ENCODE measurements around the gene HTD2. TPM values are rescaled to one million over a fixed set of nuclear protein-coding genes. Genes with fewer than 3 reads are reported as not detected.
"Not testable (repeated sequence)": the region's sequence is repeated elsewhere in the genome, so short reads cannot be mapped to it uniquely, and the experiment has no call there.

Gene HTD2
- total RNA-seq, 1 experiment from 2014 or later = 6.8 TPM

DNA sequence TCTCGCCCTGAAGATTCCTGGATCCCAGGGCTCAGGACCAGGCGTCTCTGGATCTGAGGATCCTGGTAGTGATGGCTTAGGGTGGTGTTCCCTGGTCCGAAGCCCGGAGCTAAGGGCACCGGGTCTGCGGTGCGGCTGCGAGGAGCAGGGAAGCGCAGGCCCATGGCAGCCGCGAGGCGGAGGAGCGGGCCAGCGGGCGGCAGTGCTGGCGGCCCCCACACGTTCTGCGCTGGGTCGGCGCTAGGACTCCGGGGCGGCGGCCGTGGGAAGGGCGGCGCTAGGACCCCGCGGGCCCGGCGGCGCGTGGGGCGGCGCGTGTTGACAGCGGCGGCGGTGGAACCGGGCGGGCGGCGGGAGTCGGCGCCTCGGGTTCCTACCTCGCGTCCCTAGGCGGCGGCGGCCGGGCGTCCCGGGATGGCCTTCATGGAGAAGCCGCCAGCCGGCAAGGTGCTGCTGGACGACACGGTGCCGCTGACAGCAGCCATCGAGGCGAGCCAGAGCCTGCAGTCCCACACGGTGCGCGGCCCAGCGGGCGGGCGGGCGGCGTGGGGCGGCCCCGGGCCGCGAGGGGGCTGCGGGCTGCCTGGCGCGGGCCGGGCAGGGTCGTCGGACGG is 26.4 kb downstream of the HTD2 start, which contains the start of gene PXK:
PXK (plus strand) TSS at position 318 of the 614 bp plus-strand sequence; CDS start at position 415, 97 bp downstream.
- no peaks in the 10 kb centered on the region for H3K27me3 ChIP-seq (replicated peaks)
- H3K4me1 ChIP-seq (replicated peaks) = peaks cover 38% of the 10 kb centered on the region
- DNase-seq (ENCODE audit: low read depth in 1 of 2, low spot score in 2 of 2) = peak; percentile 50 to 70
- H3K36me3 ChIP-seq = peaks cover 5% of the 10 kb centered on the region; the same call in 1 of the 2 replicates
- H3K9me3 ChIP-seq (replicated peaks) = peaks cover 5% of the 10 kb centered on the region; the same call in 1 of the 2 replicates
- H3K4me3 ChIP-seq = peak within 1 kb of the TSS; percentile 90
- no peak within 1 kb of the TSS for H3K27ac ChIP-seq

DNA sequence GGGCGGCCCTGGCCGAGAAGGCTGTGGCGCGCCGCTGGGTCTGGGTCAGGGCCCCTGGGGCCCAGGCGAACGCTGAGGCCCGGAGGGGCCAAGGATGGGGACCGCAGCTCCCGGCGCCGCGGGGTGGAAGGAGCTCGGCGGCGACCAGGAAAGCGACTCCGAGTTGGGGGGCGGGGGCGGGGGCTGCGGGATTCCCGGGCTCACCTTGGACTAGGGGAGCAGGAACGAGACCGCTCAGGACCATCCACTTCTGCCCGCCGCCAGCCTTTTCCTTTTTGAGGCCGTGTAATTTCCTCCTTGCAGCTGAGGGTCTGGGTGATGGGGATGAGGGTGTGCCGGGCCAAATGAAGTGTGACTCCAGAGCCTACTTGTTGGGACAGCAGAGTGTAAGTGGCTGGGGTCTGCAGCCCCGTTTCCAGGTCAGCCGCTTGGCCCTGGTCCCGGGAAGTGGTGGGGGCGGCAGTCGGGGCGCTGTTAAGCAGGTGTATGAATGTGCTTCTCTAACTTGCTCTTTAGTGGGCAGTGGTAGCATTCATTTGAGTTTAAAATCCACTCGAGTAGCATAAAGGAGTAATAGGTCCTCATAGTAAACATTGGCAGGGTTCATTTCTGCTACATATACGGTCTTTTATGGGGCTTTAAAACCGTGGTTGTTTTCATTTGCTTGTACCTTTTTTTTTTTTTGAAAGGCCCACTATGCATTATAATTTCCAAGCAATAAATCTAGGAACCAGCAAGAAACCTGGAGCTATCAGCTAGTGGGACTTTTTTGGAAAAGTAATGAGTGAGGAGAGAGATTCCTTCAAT is 27.1 kb downstream of the HTD2 start:
- H3K9me3 ChIP-seq (replicated peaks) = peaks cover 5% of the 10 kb centered on the region; the same call in 1 of the 2 replicates
- peak overlapping the region; percentile 90 for H3K4me3 ChIP-seq
- no peaks in the 10 kb centered on the region for H3K27me3 ChIP-seq (replicated peaks)
- no peak for DNase-seq (ENCODE audit: low read depth in 1 of 2, low spot score in 2 of 2)
- H3K36me3 ChIP-seq = peaks cover 5% of the 10 kb centered on the region; the same call in 1 of the 2 replicates
- no peak overlapping the region for H3K27ac ChIP-seq
- peaks cover 38% of the 10 kb centered on the region for H3K4me1 ChIP-seq (replicated peaks)

DNA sequence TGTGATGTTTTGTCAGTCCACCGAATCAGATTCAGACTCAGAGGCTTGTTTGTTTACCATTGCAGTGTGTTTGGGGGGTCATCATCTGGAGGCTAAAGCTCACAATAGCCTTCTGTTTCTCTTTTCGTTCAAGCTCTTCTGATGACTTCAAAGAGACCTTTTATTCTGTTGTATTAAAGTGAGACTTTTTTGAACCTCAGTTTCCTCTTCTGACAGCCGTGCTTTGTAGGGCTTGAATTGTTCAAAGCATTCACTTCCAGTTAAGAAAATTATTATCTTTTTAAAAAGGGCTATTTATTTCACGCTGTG is 27.6 kb downstream of the HTD2 start:
- Histone ChIP-seq H3K4me3 (peak overlapping the region; percentile 90), H3K27ac (no peak overlapping the region), H3K36me3 (peaks cover 5% of the 10 kb centered on the region; the same call in 1 of the 2 replicates), H3K4me1 (replicated peaks) (peaks cover 38% of the 10 kb centered on the region), H3K27me3 (replicated peaks) (no peaks in the 10 kb centered on the region), H3K9me3 (replicated peaks) (peaks cover 5% of the 10 kb centered on the region; the same call in 1 of the 2 replicates)
- DNase-seq (ENCODE audit: low read depth in 1 of 2, low spot score in 2 of 2) = peak in 1 of 2 experiments; percentile 12

DNA sequence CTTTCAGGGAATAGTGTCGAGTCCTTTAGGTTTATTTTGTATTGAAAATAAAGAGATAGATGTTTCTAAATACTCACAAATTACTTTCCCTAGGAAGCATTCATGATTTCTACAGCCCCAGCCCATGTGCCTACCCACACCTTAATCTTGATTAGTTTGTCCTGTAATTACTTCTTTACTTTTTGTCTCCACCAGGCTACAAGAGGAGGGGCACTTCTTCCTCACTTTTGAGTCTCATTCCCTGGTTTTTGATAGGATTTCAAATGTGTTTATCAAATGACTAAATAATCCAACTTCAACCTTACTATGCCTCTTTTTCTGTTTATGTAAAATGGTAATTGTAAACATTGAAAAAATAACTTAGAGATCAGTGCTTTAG is 28.2 kb downstream of the HTD2 start:
- Histone ChIP-seq H3K36me3 (peaks cover 5% of the 10 kb centered on the region; the same call in 1 of the 2 replicates), H3K4me3 (no peak overlapping the region), H3K27ac (no peak overlapping the region), H3K4me1 (replicated peaks) (peaks cover 38% of the 10 kb centered on the region), H3K27me3 (replicated peaks) (no peaks in the 10 kb centered on the region), H3K9me3 (replicated peaks) (peaks cover 5% of the 10 kb centered on the region; the same call in 1 of the 2 replicates)
- no peak for DNase-seq (ENCODE audit: low read depth in 1 of 2, low spot score in 2 of 2)

DNA sequence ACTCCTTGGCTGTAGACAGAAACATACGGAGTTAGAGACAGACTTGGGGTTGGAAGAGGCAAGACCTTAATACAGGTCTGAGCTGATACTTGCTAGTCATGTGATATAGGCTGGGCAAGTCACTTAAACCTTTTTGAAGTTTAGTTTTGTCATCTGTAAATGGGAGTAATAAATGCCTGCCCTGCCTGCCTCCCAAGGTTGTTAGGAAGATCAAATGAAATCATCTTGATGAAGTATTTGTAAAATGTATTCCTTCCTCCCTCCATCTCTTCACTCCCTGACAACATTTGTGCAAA is 29.3 kb downstream of the HTD2 start:
- DNase-seq (ENCODE audit: low read depth in 1 of 2, low spot score in 2 of 2) = no peak
- H3K9me3 ChIP-seq (replicated peaks) = peaks cover 5% of the 10 kb centered on the region; the same call in 1 of the 2 replicates
- no peak overlapping the region for H3K4me3 ChIP-seq
- H3K36me3 ChIP-seq = peaks cover 5% of the 10 kb centered on the region; the same call in 1 of the 2 replicates
- H3K4me1 ChIP-seq (replicated peaks) = peaks cover 38% of the 10 kb centered on the region
- no peaks in the 10 kb centered on the region for H3K27me3 ChIP-seq (replicated peaks)
- H3K27ac ChIP-seq = peak overlapping the region; percentile 32

DNA sequence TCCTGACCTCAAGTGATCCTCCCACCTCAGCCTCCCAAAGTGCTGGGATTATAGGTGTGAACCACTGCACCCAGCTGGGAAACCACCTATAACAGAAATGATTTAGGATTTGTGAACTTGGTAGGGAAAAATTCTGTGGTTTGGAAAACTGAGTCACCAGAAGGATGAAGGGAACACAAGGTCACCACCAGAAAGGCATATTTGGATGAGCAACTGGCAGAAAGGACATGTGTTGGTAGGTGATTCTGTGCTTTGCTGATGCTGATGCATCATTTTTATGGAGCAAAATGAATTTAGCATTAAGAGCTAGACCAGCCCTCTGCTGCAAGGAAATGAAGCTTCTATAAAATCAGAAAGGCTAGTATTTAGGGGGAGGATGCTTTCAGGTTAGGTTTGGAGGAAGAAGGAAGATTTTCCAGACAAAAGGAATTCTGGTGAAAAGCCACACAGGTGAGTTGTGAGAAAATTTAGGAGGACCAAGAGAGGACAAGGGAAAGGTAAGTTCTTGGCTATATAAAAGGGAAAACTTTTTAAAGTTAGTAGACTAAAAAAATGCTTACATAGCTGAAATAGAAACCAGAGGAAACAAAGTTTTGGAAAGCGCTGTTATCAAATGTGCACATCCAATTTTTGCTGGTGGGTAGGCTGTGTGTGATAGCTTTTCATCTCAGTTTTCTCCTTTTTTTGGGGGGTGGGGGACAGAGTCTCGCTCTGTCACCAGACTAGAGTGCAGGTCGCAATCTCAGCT is 30.0 kb downstream of the HTD2 start:
- peak in 1 of 2 experiments; percentile 15 for DNase-seq (ENCODE audit: low read depth in 1 of 2, low spot score in 2 of 2)
- H3K4me1 ChIP-seq (replicated peaks) = peaks cover 42% of the 10 kb centered on the region
- H3K27ac ChIP-seq = no peak overlapping the region
- H3K36me3 ChIP-seq = peaks cover 5% of the 10 kb centered on the region; the same call in 1 of the 2 replicates
- H3K9me3 ChIP-seq (replicated peaks) = peaks cover 5% of the 10 kb centered on the region; the same call in 1 of the 2 replicates
- H3K27me3 ChIP-seq (replicated peaks) = no peaks in the 10 kb centered on the region
- no peak overlapping the region for H3K4me3 ChIP-seq

DNA sequence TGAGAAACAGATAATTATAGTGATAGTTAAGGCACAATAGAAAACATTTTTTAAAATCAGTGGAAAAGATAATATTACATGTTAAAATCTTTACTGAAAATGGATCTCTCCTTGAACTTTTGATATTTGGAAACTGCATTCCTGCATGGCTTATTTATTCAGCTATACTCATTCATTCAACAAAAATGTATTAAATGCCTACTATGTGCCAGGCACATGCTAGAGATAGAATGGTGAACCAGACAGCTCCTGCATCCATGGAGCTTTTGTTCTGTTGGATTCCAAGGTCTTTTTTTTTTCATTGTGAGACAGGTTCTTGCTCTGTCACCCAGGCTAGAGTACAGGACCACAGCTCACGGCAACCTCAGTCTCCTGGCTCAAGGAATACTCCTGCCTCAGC is 30.9 kb downstream of the HTD2 start:
- no peak for DNase-seq (ENCODE audit: low read depth in 1 of 2, low spot score in 2 of 2)
- Histone ChIP-seq H3K4me1 (replicated peaks) (peaks cover 41% of the 10 kb centered on the region), H3K4me3 (no peak overlapping the region), H3K27me3 (replicated peaks) (no peaks in the 10 kb centered on the region), H3K9me3 (replicated peaks) (peaks cover 5% of the 10 kb centered on the region; the same call in 1 of the 2 replicates), H3K27ac (no peak overlapping the region), H3K36me3 (peaks cover 5% of the 10 kb centered on the region; the same call in 1 of the 2 replicates)

DNA sequence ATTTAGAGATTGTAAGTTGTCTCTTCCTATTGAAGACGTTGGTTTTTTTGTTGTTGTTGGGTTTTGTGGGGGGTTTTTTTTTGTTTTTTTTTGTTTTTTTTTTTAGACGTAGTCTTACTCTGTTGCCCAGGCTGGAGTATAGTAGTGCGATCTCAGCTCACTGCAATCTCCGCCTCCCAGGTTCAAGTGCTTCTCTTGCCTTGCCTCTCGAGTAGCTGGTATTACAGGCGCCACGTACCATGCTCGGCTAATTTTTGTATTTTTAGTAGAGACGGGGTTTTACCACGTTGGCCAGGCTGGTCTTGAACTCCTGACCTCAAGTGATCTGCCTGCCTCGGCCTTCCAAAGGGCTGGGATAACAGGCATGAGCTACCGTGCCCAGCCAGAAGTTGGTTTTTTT is 32.8 kb downstream of the HTD2 start:
- H3K4me1 ChIP-seq (replicated peaks) = peaks cover 27% of the 10 kb centered on the region
- H3K27me3 ChIP-seq (replicated peaks); H3K36me3 ChIP-seq; H3K4me3 ChIP-seq; H3K9me3 ChIP-seq (replicated peaks); H3K27ac ChIP-seq; DNase-seq (ENCODE audit: low read depth in 1 of 2, low spot score in 2 of 2): not testable (repeated sequence)

DNA sequence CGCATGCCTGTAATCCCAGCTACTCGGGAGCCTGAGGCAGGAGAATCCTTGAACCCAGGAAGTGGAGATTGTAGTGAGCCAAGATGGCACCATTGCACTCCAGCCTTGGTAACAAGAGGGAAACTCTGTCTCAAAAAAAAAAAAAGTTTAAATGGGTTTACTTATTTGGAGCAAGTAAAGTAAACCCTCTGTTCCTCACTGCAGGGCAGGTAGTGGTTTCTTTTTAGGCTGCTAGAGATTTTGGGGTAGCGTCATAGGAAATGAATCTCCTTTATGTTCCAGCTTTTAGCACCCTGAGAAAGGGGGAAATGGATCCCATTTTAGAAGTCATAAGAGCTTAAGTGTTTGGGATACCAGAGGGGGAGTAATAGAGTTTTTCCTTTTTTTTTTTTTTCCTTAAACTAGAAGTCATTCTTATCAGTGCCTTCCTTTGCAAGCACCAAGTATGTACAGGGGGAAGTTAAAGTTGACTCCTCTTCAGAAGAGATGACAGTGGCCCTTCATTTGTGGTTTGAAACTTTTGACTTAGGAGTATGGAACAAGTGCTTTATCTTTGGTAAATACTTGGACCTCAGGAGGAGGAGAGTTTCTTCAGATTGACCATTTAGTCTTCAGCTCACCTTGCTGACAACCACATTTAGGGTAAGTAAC is 34.4 kb downstream of the HTD2 start:
- no peak for DNase-seq (ENCODE audit: low read depth in 1 of 2, low spot score in 2 of 2)
- Histone ChIP-seq H3K9me3 (replicated peaks) (no peaks in the 10 kb centered on the region), H3K4me3 (no peak overlapping the region), H3K27ac (no peak overlapping the region), H3K4me1 (replicated peaks) (peaks cover 11% of the 10 kb centered on the region), H3K27me3 (replicated peaks) (no peaks in the 10 kb centered on the region), H3K36me3 (no peaks in the 10 kb centered on the region)

DNA sequence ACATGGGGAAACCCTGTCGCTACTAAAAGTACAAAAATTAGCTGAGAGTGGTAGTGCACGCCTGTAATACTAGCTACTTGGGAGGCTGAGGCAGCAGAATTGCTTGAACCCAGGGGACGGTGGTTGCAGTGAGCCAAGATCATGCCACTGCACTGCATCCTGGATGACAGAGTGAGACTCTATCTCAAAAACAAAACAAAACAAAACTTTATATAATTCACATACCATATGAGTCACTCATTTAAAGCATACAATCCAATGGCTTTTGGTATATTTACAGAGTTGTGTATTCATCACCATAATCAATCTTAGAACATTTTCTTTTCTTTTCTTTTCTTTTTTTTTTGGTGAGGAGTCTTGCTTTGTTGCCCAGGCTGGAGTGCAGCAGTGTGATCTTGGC is 35.1 kb downstream of the HTD2 start:
- peak in 1 of 2 experiments; percentile 10 for DNase-seq (ENCODE audit: low read depth in 1 of 2, low spot score in 2 of 2)
- no peak overlapping the region for H3K4me3 ChIP-seq
- H3K27me3 ChIP-seq (replicated peaks) = no peaks in the 10 kb centered on the region
- no peak overlapping the region for H3K27ac ChIP-seq
- H3K36me3 ChIP-seq = no peaks in the 10 kb centered on the region
- peaks cover 7% of the 10 kb centered on the region for H3K4me1 ChIP-seq (replicated peaks)
- H3K9me3 ChIP-seq (replicated peaks) = no peaks in the 10 kb centered on the region

DNA sequence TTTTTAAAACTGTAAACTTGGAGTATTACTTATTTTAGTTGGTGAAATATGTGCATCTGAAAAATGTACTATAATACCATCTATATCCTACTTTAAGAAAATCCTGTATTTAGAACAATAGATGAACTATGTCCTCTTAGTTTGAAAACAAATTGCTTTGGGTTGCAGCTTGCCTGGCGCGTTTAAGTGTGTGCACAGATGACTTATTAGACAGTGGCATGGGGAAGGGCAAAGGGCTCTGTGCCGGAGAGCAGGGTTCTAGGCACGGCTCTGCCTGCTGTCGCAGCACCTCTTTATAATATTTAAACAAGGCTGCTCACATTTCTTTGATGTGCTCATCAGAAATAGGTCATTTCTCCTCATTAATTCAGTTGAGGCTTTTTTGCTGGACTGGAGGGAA is 36.4 kb downstream of the HTD2 start:
- Histone ChIP-seq H3K27me3 (replicated peaks) (no peaks in the 10 kb centered on the region), H3K9me3 (replicated peaks) (no peaks in the 10 kb centered on the region), H3K4me1 (replicated peaks) (peaks cover 5% of the 10 kb centered on the region), H3K4me3 (no peak overlapping the region), H3K27ac (no peak overlapping the region), H3K36me3 (no peaks in the 10 kb centered on the region)
- no peak for DNase-seq (ENCODE audit: low read depth in 1 of 2, low spot score in 2 of 2)

DNA sequence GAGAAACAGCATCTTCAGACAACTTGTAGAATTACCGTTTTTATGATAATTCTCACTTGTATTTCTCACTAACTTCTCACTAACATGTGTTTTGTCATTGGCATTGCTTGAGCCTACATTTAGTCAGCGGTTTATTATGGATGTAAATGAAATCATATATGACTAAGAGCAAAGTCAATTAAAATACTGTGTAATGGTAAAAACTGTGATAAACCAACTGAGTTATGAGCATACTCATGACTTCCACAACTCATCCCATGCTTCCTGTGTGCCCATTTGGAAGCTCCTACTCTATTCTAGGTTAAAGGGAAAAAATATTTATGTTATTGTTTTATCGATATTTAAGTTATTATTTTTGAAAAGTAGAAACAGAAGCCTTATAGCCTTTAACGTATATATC is 39.1 kb downstream of the HTD2 start:
- Histone ChIP-seq H3K27me3 (replicated peaks) (no peaks in the 10 kb centered on the region), H3K9me3 (replicated peaks) (no peaks in the 10 kb centered on the region), H3K27ac (no peak overlapping the region), H3K4me1 (replicated peaks) (peaks cover 5% of the 10 kb centered on the region), H3K36me3 (no peaks in the 10 kb centered on the region), H3K4me3 (no peak overlapping the region)
- no peak for DNase-seq (ENCODE audit: low read depth in 1 of 2, low spot score in 2 of 2)

DNA sequence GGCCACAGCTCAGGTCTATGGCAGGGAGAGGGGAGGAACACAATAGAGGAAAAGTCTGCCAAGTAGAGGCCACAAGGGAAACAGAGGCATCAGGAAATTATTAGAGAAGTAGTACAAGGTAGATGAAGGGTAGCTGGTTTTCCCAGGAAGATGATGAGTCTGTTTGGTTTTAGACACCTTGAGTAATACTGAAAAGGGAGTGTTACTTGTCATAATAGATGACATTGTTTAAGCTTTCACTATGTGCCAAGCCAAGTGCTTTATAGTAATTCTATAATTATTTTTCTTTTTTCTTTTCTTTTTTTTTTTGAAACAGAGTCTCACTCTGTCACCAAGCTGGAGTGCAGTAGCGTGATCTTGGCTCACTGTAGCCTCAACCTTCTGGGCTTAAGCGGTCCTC is 40.0 kb downstream of the HTD2 start:
- H3K4me3 ChIP-seq = no peak overlapping the region
- DNase-seq (ENCODE audit: low read depth in 1 of 2, low spot score in 2 of 2) = no peak
- peaks cover under 1% of the 10 kb centered on the region for H3K4me1 ChIP-seq (replicated peaks)
- H3K27me3 ChIP-seq (replicated peaks) = no peaks in the 10 kb centered on the region
- H3K9me3 ChIP-seq (replicated peaks) = no peaks in the 10 kb centered on the region
- no peaks in the 10 kb centered on the region for H3K36me3 ChIP-seq
- H3K27ac ChIP-seq = no peak overlapping the region
